Colonic mucosa (tissue), 4 donors: ENCODE results near the gene KRTAP4-9. TPM values are rescaled to one million over a fixed set of nuclear protein-coding genes. Genes with fewer than 3 reads are reported as not detected.
"Not testable (repeated sequence)": the region's sequence is repeated elsewhere in the genome, so short reads cannot be mapped to it uniquely, and the experiment has no call there.

ENCODE experiments used
- DNase-seq: peaks from one replicate; pipeline ENCODE4 v3.0.0-alpha.2; 2020
- H3K27ac ChIP-seq: fragments of 200-600 bp; one replicate; pipeline ENCODE4 v1.8.0; 2021
- H3K27me3 ChIP-seq: fragments of 200-600 bp; one replicate; pipeline ENCODE4 v1.8.0; 2021
- H3K36me3 ChIP-seq: fragments of 200-600 bp; one replicate; pipeline ENCODE4 v1.8.0; 2021
- H3K4me1 ChIP-seq: fragments of 200-600 bp; one replicate; pipeline ENCODE4 v1.8.0; 2021; ENCODE audit warnings: mild to moderate bottlenecking
- H3K4me3 ChIP-seq: fragments of 200-600 bp; one replicate; pipeline ENCODE4 v1.8.0; 2021
- H3K9ac ChIP-seq, 2 donors: one replicate each; pipeline ENCODE4 v1.7.0; 2013; ENCODE audit warnings: control low read depth in 2 of 2, low read depth in 2 of 2, low read length in 2 of 2
- H3K9me3 ChIP-seq: fragments of 200-600 bp; one replicate; pipeline ENCODE4 v1.8.0; 2021
- intact Hi-C: fragments of 100-400 bp; cut with DNase I; formaldehyde crosslinking; loops from one replicate; pipeline ENCODE4 v1.14.1; 2022
- total RNA-seq, 2 donors: library from RNA; stranded (reverse); fragmentation: NEBNext Ultra II Directional in 1 of 2; extraction: Animal tissue kit (Norgen Biotek cat#: 25700) in 1 of 2; gene quantifications; one replicate each; pipeline ENCODE4 v1.2.1, GENCODE V29; 2021
- TF ChIP-seq, protein P1 (sequence below): fragments of 200-600 bp; IDR thresholded peaks from one replicate; pipeline ENCODE4 v1.8.0; 2022; ENCODE audit warnings: antibody characterized with exemption, mild to moderate bottlenecking
- donor health status: healthy.
- donor health status: DM: no; HTN: no; CAD: no.
- donor health status: DM: no; HTN: no; CAD: no.

KRTAP4-9 gene
- total RNA-seq, 2 donors from 2014 or later, result not detected

DNA sequence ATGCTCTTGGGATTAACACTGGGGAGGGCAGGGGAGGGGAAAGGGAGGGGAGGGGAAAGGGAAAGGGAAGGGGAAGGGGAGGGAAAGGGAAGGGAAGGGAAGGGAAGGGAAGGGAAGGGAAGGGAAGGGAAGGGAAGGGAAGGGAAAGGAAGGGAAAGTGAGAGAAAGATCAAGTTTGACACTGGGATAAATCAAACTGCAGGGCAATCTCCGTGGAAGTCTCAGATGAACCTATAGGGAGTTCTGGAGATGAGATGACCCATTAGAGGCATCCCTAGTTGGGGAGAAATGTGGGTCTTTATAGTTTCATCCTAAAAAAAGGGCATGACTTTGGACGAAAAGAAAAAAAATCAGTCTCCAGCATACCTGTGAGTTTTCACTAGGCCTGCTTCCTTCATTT, 16.6 kb downstream of the KRTAP4-9 start:
- Histone ChIP-seq H3K9me3 (no peaks in the 10 kb centered on the region), H3K9ac (no peak overlapping the region), H3K4me3 (no peak overlapping the region), H3K27ac (no peak overlapping the region), H3K36me3 (no peaks in the 10 kb centered on the region), H3K27me3 (no peaks in the 10 kb centered on the region), H3K4me1 (no peaks in the 10 kb centered on the region)
- intact Hi-C loops, result no loop called here
- TF ChIP-seq, protein P1, sequence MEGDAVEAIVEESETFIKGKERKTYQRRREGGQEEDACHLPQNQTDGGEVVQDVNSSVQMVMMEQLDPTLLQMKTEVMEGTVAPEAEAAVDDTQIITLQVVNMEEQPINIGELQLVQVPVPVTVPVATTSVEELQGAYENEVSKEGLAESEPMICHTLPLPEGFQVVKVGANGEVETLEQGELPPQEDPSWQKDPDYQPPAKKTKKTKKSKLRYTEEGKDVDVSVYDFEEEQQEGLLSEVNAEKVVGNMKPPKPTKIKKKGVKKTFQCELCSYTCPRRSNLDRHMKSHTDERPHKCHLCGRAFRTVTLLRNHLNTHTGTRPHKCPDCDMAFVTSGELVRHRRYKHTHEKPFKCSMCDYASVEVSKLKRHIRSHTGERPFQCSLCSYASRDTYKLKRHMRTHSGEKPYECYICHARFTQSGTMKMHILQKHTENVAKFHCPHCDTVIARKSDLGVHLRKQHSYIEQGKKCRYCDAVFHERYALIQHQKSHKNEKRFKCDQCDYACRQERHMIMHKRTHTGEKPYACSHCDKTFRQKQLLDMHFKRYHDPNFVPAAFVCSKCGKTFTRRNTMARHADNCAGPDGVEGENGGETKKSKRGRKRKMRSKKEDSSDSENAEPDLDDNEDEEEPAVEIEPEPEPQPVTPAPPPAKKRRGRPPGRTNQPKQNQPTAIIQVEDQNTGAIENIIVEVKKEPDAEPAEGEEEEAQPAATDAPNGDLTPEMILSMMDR, result no peak
- DNase-seq, result no peak

DNA sequence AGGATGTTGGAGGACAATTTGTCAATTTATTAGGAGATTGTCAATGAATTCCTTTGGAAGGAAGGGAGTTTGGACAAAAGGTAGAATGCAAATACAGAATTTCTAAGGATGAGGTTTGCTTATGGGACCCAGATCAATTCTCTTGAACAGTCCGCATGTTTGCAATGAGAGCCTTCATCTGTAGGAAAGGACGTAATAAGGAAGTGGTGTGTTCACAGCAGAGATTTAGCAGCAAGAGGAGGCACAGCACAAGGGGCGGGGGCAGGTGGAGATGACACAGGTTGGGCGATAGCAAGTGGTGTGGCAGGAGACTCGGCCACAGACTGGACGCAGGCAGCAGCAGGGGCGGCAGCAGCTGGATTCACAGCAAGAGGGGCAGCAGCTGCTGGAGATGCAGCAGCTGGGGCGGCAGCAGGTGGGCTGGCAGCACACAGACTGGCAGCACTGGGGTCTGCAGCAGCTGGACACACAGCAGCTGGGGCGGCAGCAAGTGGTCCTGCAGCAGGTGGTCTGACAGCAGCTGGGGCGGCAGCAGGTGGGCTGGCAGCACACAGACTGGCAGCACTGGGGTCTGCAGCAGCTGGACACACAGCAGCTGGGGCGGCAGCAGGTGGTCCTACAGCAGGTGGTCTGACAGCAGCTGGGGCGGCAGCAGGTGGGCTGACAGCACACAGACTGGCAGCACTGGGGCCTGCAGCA, 18.3 kb downstream of the KRTAP4-9 start:
- H3K4me3 ChIP-seq, H3K9me3 ChIP-seq, H3K9ac ChIP-seq, intact Hi-C loops, H3K27ac ChIP-seq, H3K36me3 ChIP-seq, H3K27me3 ChIP-seq, H3K4me1 ChIP-seq, DNase-seq: not testable (repeated sequence)

DNA sequence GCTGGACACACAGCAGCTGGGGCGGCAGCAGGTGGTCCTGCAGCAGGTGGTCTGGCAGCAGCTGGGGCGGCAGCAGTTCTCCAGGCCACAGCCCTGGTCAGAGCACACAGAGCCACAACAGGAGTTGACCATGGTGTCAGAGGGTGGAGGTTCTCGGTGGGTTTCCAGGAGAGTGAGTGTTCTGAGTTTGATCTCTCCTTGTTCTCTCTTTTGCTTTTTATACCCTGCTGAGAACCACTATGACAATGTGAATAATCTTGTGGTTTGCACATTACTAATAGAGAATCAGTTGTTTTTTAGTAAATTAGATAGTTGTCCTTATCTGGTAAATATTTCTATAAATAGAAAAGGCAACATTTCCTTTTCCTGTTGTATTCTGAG, 18.8 kb downstream of the KRTAP4-9 start, which contains the start of gene KRTAP4-12:
TSS of gene KRTAP4-12 (minus strand) at position 192 of the 381 bp plus-strand sequence. CDS start at position 132, 60 bp downstream.
- H3K36me3 ChIP-seq, H3K27me3 ChIP-seq, DNase-seq, H3K4me3 ChIP-seq, H3K27ac ChIP-seq, H3K9me3 ChIP-seq, H3K9ac ChIP-seq, intact Hi-C loops, H3K4me1 ChIP-seq: not testable (repeated sequence)

DNA sequence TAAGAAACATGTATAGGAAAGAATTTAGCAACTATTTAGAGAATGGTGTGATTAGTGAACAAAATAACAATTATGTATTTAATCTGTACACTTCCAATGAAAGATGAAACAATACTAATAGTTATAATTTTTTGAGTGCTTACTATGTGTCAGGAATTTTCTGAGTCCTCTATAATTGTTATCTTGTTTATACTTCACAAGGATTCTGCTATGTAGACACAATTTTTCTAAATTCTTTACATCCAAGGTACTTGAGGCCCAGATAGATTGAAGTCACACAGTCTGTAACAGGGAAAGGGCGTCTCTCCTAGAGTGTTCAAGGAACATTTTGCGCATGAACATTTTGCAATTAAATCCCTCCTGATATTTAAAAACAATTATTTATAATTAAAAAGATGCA, 19.9 kb downstream of the KRTAP4-9 start:
- no peaks in the 10 kb centered on the region for H3K36me3 ChIP-seq
- no peak overlapping the region for H3K27ac ChIP-seq
- no peaks in the 10 kb centered on the region for H3K4me1 ChIP-seq
- intact Hi-C loops, result no loop called here
- TF ChIP-seq, protein P1, result no peak
- H3K9ac ChIP-seq, result no peak overlapping the region
- no peaks in the 10 kb centered on the region for H3K9me3 ChIP-seq
- no peak for DNase-seq
- H3K27me3 ChIP-seq, result no peaks in the 10 kb centered on the region
- H3K4me3 ChIP-seq, result no peak overlapping the region

DNA sequence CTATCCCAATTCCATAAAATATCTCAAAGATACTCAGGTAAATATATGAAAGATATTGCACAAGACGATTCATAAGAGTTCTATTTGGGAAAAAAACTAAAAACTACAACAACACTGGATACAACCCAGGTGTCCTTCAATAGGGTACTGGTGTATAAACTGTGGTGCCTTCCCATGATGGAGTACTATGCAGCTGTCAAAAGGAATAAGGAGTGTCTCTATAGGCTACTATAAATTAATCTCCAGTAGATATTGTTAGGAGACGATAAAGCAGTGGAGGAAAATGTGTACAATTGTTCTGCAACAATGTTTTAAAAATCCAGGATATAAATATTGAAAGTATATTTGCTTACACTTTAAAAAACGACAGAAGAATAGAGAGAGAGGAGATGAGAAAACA, 21.2 kb downstream of the KRTAP4-9 start:
- no peak overlapping the region for H3K9ac ChIP-seq
- H3K27me3 ChIP-seq, result no peaks in the 10 kb centered on the region
- intact Hi-C loops, result no loop called here
- no peaks in the 10 kb centered on the region for H3K36me3 ChIP-seq
- TF ChIP-seq, protein P1, result no peak
- H3K4me3 ChIP-seq, result no peak overlapping the region
- no peak for DNase-seq
- no peaks in the 10 kb centered on the region for H3K9me3 ChIP-seq
- H3K27ac ChIP-seq, result no peak overlapping the region
- no peaks in the 10 kb centered on the region for H3K4me1 ChIP-seq

DNA sequence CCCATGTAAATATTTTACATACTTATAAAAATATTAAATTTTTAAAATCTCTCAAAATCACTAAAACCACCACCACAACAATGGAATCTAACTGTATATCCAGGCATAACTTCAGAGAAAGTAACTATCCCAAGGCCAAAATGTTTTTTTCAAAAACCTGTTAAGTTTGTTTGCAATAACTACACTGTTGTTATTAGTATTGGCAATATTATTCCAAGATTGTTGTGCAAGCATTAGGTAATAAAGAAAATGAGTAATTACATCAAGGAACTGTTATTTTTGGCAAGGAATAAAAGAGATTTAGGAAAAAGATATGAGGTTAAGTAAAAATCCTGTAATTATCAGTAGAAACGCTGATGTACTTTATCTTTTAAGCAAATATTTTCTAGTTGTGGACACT, 22.2 kb downstream of the KRTAP4-9 start:
- no peaks in the 10 kb centered on the region for H3K36me3 ChIP-seq
- H3K9ac ChIP-seq, result no peak overlapping the region
- H3K9me3 ChIP-seq, result no peaks in the 10 kb centered on the region
- no peaks in the 10 kb centered on the region for H3K4me1 ChIP-seq
- TF ChIP-seq, protein P1, result no peak
- DNase-seq, result no peak
- intact Hi-C loops, result no loop called here
- H3K4me3 ChIP-seq, result no peak overlapping the region
- H3K27me3 ChIP-seq, result no peaks in the 10 kb centered on the region
- no peak overlapping the region for H3K27ac ChIP-seq
